Measurements from ENCODE around the gene HRAS. TPM values are rescaled to one million over a fixed set of nuclear protein-coding genes. Genes with fewer than 3 reads are reported as not detected.

HRAS gene
- total and polyA plus RNA-seq, 10 of the 15 experiments (the other 5 are each of a cell fraction or from before 2014, with no cell fraction given) = 2.8 to 72.4 (median 31.7) TPM

DNA sequence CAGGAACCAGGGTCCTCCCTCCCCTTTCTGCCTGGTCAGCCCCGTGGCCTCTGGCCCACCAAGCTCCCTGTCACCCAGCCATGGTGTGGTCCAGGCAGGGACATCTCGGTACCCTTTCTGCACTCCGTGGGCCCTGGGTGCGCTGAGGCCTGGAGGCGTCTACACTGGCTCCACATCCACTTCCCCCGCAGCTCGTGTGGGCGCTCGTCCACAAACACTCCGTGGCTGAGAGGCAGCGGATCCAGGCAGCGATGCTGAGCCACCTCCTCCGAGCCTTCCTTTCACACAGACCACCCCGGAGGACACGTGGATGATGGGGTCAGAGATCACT is 44.5 kb downstream of the HRAS start (continued):
- no peak for TF ChIP-seq CBX3 (IDR thresholded peaks at IDR 0.05; ENCODE audit: borderline replicate concordance, low read depth)

DNA sequence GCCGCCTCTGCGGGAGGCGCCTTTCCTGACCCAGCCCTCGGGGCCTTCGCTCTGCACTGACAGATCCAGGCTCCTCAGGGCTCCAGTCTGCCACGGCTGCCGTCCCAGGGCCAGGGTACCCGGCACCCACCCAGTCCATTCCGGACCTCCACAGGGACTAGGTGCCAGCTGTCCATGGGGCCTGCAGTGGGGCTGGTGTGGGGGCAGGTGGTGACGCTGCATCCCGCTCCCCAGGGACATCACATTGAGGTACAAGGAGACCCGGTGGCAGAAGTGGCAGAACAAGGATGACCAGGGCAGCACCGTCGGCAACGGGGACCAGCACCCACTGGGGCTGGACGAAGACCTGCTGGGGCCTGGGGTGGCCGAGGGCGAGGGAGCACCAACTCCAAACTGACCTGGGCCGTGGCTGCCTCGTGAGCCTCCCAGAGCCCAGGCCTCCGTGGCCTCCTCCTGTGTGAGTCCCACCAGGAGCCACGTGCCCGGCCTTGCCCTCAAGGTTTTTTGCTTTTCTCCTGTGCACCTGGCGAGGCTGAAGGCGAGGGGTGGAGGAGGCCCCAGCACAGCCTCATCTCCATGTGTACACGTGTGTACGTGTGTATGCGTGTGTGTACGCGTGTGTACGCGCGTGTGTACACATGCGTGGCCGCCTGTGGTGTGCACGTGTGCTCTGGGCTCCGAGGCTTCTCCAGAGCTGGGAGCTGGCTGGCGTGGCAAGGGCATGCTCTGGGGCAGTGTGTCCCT is 45.0 kb downstream of the HRAS start:
- ATAC-seq (no peak), FAIRE-seq (no peak), DNase-seq (ENCODE audit: low read depth, low spot score) (no peak)
- no peaks in the 10 kb centered on the region for H3K4me1 ChIP-seq (ENCODE audit: control insufficient read depth, insufficient read depth, low read length)
- H3K9me3 ChIP-seq (replicated peaks; ENCODE audit: control insufficient read depth, insufficient read depth, low read length) = no peaks in the 10 kb centered on the region
- TF ChIP-seq SIX5 (IDR thresholded peaks at IDR 0.05; ENCODE audit: low read depth, low read length, severe bottlenecking) (no peak), EGR1 (IDR thresholded peaks at IDR 0.05; ENCODE audit: borderline replicate concordance in 1 of 2, low read depth in 2 of 2, low read length in 2 of 2) (no peak), KDM1A (IDR thresholded peaks at IDR 0.05; ENCODE audit: borderline replicate concordance) (no peak), CHD2 (IDR thresholded peaks at IDR 0.05; ENCODE audit: borderline replicate concordance, low read depth, low read length) (no peak), EP300 (IDR thresholded peaks at IDR 0.05; ENCODE audit: borderline replicate concordance in 1 of 2, control insufficient read depth in 1 of 2, low read depth in 2 of 2, low read length in 2 of 2) (no peak), GATAD2B (conservative IDR thresholded peaks at IDR 0.05; ENCODE audit: low read depth) (no peak), SPI1 (IDR thresholded peaks at IDR 0.05; ENCODE audit: borderline replicate concordance, insufficient read depth, low read depth, low read length) (no peak), HCFC1 (IDR thresholded peaks at IDR 0.05; ENCODE audit: low read length) (no peak), JUND (IDR thresholded peaks at IDR 0.05; ENCODE audit: low read depth, low read length) (no peak), TCF7 (IDR thresholded peaks at IDR 0.05; ENCODE audit: borderline replicate concordance) (no peak)
- SMC1A ChIA-PET (ENCODE audit: uncharacterized antibody, unreplicated experiment) = no interaction called here
- RAD21 ChIA-PET (ENCODE audit: unreplicated experiment) = no interaction called here
- CTCF ChIA-PET = no interaction called here
- BruUV-seq (replicated peaks) = no TSS peak
- in situ Hi-C loops (cut with MboI) (no loop called here), intact Hi-C loops (cut with micrococcal nuclease; ENCODE audit: unreplicated experiment) (no loop called here)
- peaks cover 4 to 11% of the 10 kb centered on the region in 2 experiments; a peak in 3 of 4 replicates for H3K36me3 ChIP-seq (ENCODE audit: control insufficient read depth in 2 of 2, insufficient read depth in 2 of 2, low read length in 1 of 2)
- no peak overlapping the region for H3K4me2 ChIP-seq (ENCODE audit: control insufficient read depth, insufficient read depth)
- H2AFZ ChIP-seq (ENCODE audit: control insufficient read depth, low read depth, low read length) = no peak overlapping the region
- H3K4me3 ChIP-seq = no peak overlapping the region
- no peaks in the 10 kb centered on the region for H3K27me3 ChIP-seq (replicated peaks in 1 of 2; ENCODE audit: control insufficient read depth in 2 of 2, insufficient read depth in 2 of 2, low read length in 1 of 2)
- H3K79me2 ChIP-seq (ENCODE audit: control insufficient read depth, insufficient read depth, low read length) = no peaks in the 10 kb centered on the region
- POLR2A ChIA-PET = no interaction called here
- H3K9ac ChIP-seq (ENCODE audit: control insufficient read depth, insufficient read depth, low read length) = no peak overlapping the region
- no peak overlapping the region for H3K27ac ChIP-seq (ENCODE audit: control insufficient read depth, insufficient read depth)
- H4K20me1 ChIP-seq (ENCODE audit: control insufficient read depth, insufficient read depth) = no peaks in the 10 kb centered on the region
- 95% methylated on average over 38 of the region's 38 CpGs for WGBS (ENCODE audit: insufficient coverage, insufficient replicate concordance, low lambda C conversion rate, missing lambda C conversion rate)
